Caki2 (cell line): Measurements from ENCODE around the gene PLCD1. TPM values are rescaled to one million over a fixed set of nuclear protein-coding genes. Genes with fewer than 3 reads are reported as not detected.
"Not testable (repeated sequence)": the region's sequence is repeated elsewhere in the genome, so short reads cannot be mapped to it uniquely, and the experiment has no call there.

Experiments used
- DNase-seq: peaks from one replicate; pipeline ENCODE4 v3.0.0-alpha.2; 2015; ENCODE audit warnings: low read depth
- in situ Hi-C: cut with HindIII; loops from 2 replicates; pipeline ENCODE4 v1.10.0; 2016; ENCODE audit warnings: low sequenced_read_pairs, low pct_unique_long_range_greater_than_20kb, mixed read lengths
- total RNA-seq: library from RNA; depleted of rRNA; stranded (reverse); fragments of >200 nt; shearing (Covaris generic); gene quantifications from 2 replicates; pipeline ENCODE4 v1.2.3, GENCODE V29; 2014; ENCODE audit warnings: low replicate concordance

PLCD1 gene
- total RNA-seq, 1 experiment from 2014 or later: 9.1 TPM

GRCh38 chr3:37993820-37994638 is 35.4 kb downstream of the PLCD1 start:
- DNase-seq: no peak

GRCh38 chr3:37993460-37993819 is 36.0 kb downstream of the PLCD1 start:
- in situ Hi-C loops: no loop called here
- no peak for DNase-seq

More at GRCh38 chr3:37993820-37994638, 35.4 kb downstream of the PLCD1 start:
- in situ Hi-C loops: no loop called here

- in situ Hi-C loops: no loop called here
- no peak for DNase-seq
Observed at GRCh38 chr3:37993067-37993455, 36.4 kb downstream of the PLCD1 start.

GRCh38 chr3:37992271-37993066 is 37.0 kb downstream of the PLCD1 start:
- in situ Hi-C loops: no loop called here
- no peak for DNase-seq

- in situ Hi-C loops: no loop called here
- DNase-seq: no peak
Observed at GRCh38 chr3:37991823-37992222, 37.6 kb downstream of the PLCD1 start.

GRCh38 chr3:37991109-37991508 is 38.3 kb downstream of the PLCD1 start:
- in situ Hi-C loops: no loop called here
- DNase-seq: no peak

GRCh38 chr3:37990527-37990926 is 38.9 kb downstream of the PLCD1 start, which contains the start of gene VILL:
TSS of gene VILL (plus strand) at chr3:37990786. CDS start at chr3:37993673, 2,887 bp downstream.
- in situ Hi-C loops: no loop called here
- DNase-seq: no peak

GRCh38 chr3:37989821-37990480 is 39.5 kb downstream of the PLCD1 start:
- no peak for DNase-seq
- in situ Hi-C loops: no loop called here

- DNase-seq: no peak
- in situ Hi-C loops: no loop called here
Observed at GRCh38 chr3:37988931-37989525, 40.4 kb downstream of the PLCD1 start.

GRCh38 chr3:37988376-37988775 is 41.1 kb downstream of the PLCD1 start:
- in situ Hi-C loops, DNase-seq: not testable (repeated sequence)

GRCh38 chr3:37987751-37988179 is 41.7 kb downstream of the PLCD1 start:
- in situ Hi-C loops: no loop called here
- DNase-seq: no peak

- no peak for DNase-seq
- in situ Hi-C loops: no loop called here
Observed at GRCh38 chr3:37987315-37987697, 42.1 kb downstream of the PLCD1 start.

GRCh38 chr3:37986479-37987314 is 42.7 kb downstream of the PLCD1 start:
- no peak for DNase-seq
- in situ Hi-C loops: no loop called here

GRCh38 chr3:37985637-37986320 is 43.7 kb downstream of the PLCD1 start:
- in situ Hi-C loops: no loop called here
- DNase-seq: no peak

- in situ Hi-C loops: no loop called here
- no peak for DNase-seq
Observed at GRCh38 chr3:37984596-37984995, 44.8 kb downstream of the PLCD1 start.

GRCh38 chr3:37984051-37984450 is 45.4 kb downstream of the PLCD1 start:
- in situ Hi-C loops: no loop called here
- no peak for DNase-seq

- DNase-seq: no peak
- in situ Hi-C loops: no loop called here
Observed at GRCh38 chr3:37982331-37982730, 47.1 kb downstream of the PLCD1 start.
